Stimulated activated CD4-positive, alpha-beta T cell treated with anti-CD3 and anti-CD28 coated beads, Interleukin-4, amount 100 ng/mL, for 48 hours (primary cell): ENCODE data around the gene SPTBN4.
A peak's percentile ranks its signal among the peaks of the same experiment; 100 is the strongest.
"Not testable (repeated sequence)": the region's sequence is repeated elsewhere in the genome, so short reads cannot be mapped to it uniquely, and the experiment has no call there.

ENCODE experiments used
- DNase-seq, 2 donors: peaks; one replicate each; pipeline ENCODE4 v3.0.0-alpha.2; 2020; ENCODE audit warnings: low read depth in 2 of 2

Gene SPTBN4

DNA sequence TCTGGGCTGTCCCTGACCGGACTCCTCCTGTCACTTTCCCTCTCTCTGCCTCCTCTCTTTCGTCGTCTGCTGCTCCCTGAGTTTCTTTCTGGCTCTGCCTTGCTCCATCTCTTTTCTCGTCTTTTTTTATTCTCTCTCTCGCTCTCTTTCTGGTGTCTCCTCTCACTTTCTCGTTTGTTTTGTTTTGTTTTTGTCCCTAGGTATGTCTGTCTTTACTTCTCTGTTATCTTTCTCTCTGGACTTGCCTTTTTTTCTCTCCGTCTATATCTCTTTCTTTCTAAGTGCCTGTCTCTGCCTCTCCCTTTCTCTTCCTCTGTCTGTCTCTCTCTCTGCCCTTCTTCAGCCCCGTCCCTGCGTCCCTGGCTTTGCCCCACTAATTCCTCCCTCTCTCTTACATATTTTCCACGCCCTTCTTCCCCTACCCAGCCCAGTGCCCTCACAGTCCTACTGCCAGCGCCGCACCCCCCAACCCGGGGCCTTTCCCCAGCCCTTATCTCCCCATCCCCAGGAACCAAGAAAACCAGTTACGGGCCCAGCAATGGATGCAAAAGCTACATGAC is 61.8 kb downstream of the SPTBN4 start:
- no peak for DNase-seq

DNA sequence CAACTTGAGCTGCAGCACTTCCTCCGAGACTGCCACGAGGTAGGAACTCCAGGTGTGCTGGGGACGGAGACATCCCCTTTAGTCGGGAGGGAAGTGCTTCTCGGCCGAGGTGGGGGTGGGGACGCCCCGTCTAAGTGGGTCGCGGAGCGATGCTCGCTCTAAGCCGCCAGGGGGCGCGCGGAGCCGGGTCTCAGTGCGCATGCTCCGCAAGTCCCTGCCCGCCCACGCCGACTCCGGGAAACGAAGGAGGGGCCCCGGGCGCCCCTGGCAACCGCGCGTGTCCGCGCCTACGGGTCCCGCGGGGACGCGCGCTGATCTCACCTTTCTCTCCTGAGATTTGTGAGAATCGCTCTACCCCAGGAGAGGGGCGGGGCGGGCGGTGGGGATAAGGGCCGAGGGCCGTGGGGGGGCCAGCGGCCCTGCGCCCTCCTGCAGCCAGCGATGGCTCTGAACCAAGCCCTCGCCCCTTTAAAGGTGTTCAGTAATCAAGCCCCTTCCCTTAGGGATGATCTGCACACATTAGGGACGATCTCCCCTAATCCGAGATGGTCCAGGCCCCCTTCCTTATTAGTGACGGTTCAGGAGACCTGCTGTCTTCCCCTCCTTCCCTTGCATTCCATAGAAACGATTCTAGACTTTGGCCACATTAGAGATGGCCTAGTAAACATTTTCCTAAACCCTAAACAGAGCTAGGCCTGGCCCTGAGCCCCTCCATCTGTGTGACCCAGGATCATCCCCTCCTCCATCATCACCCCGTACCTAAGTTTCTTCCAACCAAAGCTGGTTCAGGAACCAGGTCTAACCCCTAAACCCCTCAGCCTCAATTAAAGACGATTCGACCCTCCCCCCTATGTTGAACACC is 62.5 kb downstream of the SPTBN4 start:
- DNase-seq, result peak; percentile 79 to 90

DNA sequence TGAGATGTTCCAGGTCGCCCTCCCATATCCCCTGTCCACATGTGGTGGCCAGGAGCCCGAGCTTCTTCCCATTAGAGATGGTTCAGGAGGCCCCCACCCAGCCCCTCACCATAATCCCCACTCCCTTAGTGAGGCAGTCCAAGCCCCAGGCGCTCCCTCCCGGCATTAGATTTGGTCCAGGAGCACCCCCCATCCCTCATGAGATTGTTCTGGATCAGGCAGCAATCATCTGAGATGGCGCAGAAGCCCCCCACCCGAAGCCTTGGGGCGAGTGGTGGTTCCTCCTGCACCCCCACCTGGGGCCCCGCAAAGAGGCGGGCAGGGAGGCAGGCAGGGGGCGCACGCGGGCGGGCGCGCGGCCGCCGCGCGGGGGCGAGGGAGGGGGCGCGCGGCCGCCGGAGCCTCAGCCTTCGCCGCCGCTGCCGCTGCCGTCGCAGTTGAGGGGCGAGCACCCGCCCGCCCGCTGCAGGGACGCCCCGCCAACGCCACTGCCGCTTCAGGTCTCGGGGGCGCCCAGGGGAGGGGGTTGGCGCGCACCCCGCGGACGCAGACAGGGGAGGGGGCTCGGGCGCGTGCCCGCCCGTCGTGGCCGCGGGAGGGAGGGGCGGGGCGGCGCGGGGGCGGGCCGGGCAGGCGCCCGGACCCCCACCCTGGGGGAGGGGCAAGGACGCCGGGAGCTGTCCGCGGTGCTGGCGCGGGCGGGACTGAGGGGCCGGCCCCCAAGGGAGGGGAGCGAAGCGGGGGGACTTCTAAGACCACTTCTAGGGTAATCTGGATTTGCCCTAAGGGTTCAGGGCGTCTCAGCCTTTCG is 63.5 kb downstream of the SPTBN4 start:
- DNase-seq, result no peak

DNA sequence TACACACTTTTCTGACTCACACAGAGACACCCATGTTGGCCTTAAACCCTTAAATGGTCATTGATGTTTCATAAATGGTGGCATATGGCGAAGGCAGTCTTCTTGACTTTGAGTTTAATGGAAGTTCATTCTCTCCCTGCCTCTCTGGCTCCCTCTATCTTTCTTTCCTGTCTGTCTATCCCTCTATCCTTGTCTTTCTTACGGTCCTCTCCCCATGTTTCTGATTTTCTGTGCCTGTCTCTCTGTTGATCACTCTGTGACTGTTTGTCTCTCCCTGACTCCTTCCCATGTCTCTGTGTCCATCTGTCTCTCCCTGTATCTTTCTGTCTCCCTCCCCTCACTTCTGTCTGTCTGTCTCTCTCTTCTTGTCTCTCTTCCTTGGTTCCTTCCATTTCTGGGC is 66.7 kb downstream of the SPTBN4 start:
- DNase-seq, result no peak

DNA sequence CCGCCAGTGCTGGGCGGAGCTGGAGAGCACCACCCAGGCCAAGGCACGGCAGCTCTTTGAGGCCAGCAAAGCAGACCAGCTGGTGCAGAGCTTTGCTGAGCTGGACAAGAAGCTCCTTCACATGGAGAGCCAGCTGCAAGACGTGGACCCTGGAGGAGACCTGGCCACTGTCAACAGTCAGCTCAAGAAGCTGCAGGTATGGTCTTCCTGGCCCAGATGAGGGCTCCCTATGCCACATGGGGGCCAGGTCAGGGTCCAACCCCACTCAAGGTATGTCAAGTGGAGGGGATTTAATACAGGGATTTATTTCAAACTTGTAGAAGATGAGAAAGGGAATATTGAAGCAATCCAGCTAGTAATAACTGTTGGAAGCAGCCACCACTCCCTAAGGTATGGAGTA is 67.3 kb downstream of the SPTBN4 start:
- no peak for DNase-seq

DNA sequence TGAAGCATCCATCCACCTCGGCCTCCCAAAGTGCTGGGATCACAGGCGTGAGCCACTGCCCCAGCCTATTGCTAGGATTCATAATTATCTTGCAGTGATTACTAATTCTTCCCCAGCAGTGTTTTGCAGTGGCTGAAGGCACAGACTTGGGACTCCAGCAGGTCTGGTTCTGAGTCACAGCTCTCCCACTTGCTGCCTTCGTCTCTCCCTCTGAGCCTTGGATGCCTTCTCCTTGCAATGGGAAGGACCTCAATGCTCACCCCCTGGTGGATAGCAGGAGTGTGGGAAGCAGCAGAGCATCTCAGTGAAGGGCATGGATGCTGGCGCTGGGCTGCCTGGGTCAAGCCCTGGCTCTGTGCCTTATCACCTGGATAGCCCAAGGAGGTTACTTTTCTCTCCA is 72.3 kb downstream of the SPTBN4 start:
- DNase-seq, result no peak

DNA sequence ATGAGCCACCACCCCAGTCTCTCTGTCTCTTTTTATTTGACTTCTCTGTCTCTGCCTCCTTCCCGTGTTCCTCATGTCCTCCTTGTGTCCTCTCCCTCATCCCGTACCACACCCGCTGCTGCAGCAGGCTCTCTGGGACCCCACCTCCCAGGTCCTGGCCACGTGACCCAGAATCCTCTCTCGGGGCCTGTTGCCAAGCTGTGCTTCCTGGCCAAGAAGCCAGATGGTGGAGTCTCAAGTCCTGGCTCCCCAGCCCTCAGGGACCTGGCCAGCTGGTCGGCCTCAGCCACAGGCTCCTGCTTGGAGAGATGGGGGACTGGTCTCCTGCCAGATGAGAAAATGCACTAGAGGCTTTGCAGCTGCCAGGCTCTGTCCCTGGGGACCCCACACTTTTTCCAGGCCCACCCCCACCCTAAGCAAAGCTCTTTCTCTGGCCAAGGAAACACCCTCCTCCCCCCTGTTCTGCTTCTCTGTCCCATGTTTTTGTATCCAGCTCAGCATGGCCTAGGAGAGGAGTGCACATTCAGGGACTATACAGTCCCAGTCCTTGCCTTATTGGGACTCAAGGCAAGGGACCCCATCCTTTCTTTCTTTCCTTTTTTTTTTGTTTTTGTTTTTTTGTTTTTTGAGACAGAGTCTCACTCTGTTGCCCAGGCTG is 75.5 kb downstream of the SPTBN4 start:
- DNase-seq, result no peak

DNA sequence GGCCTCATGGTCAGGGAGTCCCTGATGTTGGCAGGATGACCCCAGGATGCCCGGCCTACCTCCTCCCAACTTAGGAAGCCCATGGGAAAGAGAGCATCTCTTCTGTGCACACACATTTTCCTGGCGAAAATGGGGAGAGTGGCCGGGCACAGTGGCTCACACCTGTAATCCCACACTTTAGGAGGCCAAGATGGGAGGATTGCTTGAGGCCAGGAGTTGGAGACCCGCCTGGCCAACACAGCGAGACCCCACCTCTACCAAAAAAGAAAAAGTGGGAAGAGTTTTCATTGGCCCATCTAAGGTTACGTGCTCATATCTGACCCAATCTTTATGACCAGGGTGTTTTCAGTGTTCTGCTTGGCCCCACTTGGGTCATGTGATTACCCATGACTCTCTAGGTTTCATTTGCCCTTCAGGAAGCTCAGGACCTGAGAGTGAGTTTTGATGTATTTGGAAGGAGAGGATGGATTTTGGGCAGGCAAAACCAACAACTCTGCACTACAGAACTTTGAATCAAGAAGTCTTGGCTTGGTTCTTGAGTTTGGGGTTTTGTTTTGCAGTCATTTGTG is 76.3 kb downstream of the SPTBN4 start:
- no peak for DNase-seq

DNA sequence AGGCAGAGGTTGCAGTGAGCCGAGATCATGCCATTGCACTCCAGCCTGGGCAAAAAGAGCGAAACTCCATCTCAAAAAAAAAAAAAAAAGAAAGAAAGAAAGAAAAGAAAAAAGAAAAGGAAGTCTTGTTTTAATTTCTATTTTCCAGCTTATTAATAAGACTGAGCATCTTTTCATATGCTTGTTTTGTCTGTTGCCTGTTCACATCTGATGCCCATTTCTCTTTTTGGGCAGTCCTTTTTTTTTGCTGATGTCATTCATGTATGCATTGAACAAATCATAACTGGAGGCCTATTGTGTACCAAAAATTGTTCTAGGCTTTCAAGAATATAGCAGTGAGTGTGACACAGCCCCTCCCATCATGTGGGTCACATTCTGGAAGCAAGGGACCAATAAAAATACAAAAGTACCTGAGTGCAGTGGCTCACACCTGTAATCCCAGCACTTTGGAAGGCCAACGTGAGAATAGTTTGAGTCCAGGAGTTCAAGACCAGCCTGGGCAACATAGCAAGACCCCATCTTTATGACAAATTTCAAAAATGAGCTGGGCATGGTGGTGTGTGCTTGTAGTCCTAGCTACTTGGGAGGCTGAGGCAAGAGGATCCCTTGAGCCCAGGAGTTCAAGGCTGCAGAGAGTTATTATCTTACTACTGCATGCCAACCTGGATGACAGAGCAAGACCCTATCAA is 79.5 kb downstream of the SPTBN4 start:
- DNase-seq, result not testable (repeated sequence)

DNA sequence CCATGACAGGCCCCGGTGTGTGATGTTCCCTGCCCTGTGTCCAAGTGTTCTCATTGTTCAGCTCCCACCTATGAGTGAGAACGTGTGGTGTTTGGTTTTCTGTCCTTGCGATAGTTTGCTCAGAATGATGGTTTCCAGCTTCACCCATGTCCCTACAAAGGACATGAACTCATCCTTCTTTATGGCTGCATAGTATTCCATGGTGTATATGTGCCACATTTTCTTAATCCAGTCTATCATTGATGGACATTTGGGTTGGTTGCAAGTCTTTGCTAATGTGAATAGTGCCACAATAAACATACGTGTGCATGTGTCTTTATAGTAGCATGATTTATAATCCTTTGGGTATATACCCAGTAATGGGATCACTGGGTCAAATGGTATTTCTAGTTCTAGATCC is 80.4 kb downstream of the SPTBN4 start:
- not testable (repeated sequence) for DNase-seq

DNA sequence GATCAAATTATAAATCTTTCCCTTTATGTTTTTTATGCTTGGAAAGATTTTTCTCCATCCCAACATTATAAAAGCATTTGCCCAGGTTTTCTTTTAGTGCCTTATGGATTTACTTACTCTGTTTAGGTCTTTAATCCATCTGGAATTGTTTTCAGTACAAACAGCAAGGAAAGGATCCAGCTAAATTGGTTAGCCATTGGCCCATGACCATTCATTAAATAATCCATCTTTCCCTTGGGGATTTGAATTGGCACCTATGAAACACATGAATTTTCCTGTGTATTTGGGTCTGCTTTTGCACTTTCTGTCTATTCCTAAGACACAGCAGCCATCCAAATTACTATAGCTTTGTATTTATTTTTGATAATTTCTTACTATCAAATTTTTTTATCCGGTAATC is 81.0 kb downstream of the SPTBN4 start:
- DNase-seq, result no peak

DNA sequence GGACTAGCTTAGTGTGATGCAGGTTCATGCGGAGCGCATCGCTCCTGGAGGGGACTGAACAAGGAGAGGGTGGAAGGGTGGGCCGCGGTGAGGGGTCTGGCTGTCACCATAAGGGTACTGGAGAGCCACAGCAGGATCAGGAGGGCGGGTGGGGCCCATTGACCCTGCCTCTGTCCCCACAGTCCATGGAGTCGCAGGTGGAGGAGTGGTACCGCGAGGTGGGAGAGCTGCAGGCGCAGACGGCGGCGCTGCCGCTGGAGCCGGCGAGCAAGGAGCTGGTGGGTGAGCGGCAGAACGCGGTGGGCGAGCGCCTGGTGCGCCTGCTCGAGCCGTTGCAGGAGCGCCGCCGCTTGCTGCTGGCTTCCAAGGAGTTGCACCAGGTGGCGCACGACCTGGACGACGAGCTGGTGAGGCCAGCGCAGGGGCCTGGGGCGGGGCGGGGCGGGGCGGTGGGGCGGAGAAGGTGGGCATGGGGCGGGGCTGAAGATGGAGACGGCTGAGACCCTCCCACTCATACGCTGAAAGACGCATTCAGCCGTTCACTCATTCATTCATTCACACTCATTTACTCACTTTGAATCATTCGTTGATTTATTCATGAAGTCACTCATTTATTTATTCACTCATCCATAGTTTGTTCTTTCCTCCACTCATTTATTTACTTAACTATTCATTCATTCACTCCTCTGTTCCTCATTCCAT is 82.4 kb downstream of the SPTBN4 start:
- DNase-seq, result peak; percentile 70 to 78

DNA sequence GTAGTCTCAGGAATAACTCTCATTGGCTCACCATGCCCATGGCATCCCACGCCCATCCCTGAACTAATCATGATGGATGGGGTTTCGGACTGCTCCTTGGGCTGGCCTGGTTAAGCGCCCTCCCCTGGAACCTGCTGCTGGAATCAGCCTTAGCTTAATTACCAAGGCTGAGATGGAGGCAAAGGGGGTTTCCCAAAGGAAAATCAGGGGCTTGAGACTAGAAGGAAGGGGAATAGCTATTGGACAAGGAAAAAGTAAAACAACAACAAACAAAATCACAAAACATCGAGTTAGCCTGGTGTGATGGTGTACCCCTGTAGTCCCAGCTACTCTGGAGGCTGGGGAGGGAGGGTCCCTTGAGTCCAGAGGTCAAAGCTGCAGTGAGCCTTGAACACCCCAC is 84.2 kb downstream of the SPTBN4 start:
- no peak for DNase-seq

DNA sequence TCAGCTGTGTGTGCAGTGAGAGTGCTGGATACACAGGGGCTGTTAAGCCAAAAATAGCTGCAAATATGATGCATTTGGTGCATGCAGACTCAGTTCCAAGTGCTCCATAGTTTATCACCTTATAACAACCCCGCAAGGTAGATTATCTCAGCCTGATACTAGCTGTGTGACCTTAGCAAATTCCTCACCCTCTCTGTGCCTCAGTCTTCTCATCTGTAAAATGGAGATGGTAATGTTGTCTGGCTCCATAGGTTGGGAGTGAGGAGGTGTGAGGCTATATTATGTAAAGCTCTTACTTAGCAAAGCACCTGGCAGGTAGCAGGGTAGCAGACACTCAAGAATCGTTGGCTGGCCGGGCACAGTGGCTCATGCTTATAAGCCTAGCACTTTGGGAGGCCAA is 86.0 kb downstream of the SPTBN4 start:
- no peak for DNase-seq

DNA sequence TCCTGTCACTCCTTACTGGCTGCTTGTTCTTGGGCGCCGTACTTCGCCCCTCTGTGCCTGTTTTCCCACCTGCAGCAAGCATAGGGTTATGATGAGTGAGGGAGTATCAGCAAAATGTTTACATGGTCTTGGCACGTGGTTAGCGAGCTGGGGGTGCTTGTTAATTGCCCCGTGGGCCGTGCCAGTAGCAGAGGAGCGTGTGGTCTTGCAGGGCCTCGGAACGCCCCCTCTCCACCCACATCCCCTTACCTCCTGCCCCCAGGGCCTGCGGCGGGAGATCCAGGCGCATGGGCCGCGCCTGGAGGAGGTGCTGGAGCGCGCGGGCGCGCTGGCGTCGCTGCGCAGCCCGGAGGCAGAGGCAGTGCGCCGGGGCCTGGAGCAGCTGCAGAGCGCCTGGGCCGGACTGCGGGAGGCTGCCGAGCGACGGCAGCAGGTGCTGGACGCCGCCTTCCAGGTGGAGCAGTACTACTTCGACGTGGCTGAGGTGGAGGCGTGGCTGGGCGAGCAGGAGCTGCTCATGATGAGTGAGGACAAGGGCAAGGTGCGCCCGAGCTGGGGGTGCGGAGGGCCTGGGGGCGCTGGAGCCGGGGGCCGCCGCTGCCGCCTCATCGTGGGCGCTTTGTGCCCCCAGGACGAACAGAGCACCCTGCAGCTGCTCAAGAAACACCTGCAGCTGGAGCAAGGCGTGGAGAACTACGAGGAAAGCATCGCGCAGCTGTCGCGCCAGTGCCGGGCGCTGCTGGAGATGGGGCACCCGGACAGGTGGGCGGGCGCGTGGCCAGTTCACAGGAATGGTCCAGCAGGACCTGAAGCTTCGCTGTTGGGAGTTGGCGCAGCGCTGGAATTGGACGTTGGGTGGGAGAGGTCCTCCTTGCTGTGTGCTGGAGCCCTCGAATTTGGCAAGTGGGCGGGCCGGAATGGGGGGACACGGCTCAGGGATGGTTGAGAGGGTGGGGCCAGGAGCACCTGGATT is 87.4 kb downstream of the SPTBN4 start:
- no peak for DNase-seq

DNA sequence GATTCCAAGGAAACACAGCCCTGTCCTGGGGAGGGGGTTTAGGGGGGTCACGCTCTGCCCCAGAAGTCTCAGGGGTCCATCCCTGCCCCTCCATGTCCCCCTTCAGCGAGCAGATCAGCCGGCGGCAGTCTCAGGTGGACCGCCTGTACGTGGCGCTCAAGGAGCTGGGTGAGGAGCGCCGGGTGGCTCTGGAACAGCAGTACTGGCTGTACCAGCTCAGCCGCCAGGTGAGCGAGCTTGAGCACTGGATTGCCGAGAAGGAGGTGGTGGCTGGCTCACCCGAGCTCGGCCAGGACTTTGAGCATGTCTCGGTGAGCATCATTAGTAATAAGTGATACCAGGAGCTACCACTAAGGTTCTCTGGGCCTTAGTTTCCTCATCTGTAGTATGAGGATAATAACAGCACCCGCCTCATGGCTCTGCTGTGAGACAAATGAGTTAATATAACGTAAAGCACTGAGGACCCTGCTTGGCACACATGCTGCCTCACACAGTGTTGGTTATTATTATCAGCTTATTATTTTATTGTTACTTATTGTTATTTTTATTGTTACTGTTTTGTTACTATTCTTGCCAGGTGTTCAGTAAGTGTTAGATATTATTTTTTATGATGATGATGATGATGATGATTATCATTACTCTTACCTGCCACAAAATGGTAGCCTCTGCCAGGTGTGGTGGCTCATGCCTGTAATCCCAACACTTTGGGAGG is 89.3 kb downstream of the SPTBN4 start:
- DNase-seq, result no peak

DNA sequence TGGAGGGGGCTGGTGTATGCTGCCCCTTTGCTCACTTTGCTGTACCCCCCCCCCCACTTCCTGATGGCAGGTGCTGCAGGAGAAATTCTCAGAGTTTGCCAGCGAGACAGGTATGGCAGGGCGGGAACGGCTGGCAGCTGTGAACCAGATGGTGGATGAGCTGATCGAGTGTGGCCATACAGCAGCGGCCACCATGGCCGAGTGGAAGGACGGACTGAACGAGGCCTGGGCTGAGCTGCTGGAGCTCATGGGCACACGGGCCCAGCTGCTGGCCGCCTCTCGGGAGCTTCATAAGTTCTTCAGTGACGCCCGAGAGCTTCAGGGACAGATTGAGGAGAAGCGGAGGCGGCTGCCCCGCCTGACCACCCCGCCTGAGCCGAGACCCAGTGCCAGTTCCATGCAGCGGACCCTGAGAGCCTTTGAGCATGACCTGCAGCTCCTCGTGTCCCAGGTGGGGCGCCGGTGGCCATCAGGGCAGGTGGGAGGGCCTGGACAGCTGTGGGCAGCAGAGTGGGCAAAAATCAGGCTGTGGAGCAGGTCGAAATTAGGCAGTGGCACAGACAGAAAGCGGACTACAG is 90.2 kb downstream of the SPTBN4 start:
- no peak for DNase-seq

DNA sequence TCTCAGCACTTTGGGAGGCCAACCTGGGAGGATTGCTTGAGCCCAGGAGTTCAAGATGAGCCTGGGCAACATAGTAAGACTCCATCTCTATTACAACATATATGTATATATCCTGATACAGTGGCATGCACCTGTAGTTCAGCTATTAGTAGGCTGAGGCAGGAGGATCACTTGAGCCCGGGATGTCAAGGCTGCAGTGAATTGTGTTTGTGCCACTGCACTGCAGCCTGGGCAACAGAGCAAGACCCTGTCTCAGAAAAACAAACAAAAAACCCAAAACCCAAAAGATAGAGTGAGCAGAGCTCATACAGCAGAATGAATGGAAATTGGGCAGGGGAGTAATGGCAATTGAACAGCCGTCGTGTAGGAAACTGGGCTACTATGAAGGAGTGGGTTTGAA is 92.6 kb downstream of the SPTBN4 start:
- no peak for DNase-seq
